ENCODE results near the gene USH1C. TPM values are rescaled to one million over a fixed set of nuclear protein-coding genes. Genes with fewer than 3 reads are reported as not detected.
A peak's percentile ranks its signal among the peaks of the same experiment; 100 is the strongest.

USH1C gene
- total RNA-seq, 1 donor, result not detected

- Histone ChIP-seq H3K4me1 (ENCODE audit: insufficient read depth, low read length) (no peaks in the 10 kb centered on the region), H3K4me2 (ENCODE audit: insufficient read depth, low read length) (no peak overlapping the region), H3K4me3 (ENCODE audit: insufficient read depth, low read length) (no peak overlapping the region), H3K79me2 (ENCODE audit: insufficient read depth, low read length) (no peaks in the 10 kb centered on the region), H4K20me1 (ENCODE audit: insufficient read depth, low read length) (no peaks in the 10 kb centered on the region), H3K27me3 (ENCODE audit: insufficient read depth, low read length) (peaks cover 47% of the 10 kb centered on the region), H3K36me3 (ENCODE audit: insufficient read depth, low read length) (no peaks in the 10 kb centered on the region), H3K27ac (ENCODE audit: low read depth, low read length) (no peak overlapping the region), H3K9me3 (ENCODE audit: low read depth, low read length) (no peaks in the 10 kb centered on the region), H2AFZ (ENCODE audit: low read length) (no peak overlapping the region)
- no peak for TF ChIP-seq CTCF (IDR thresholded peaks at IDR 0.05; ENCODE audit: extremely low read depth, low read depth, low read length)
- peak; percentile 68 for DNase-seq (ENCODE audit: insufficient read length, low spot score, missing footprints)
Measured at GRCh38 chr11:17531071-17531600, 13.1 kb downstream of the USH1C start.

- Histone ChIP-seq H3K9me3 (ENCODE audit: low read depth, low read length) (no peaks in the 10 kb centered on the region), H3K4me3 (ENCODE audit: insufficient read depth, low read length) (no peak overlapping the region), H3K4me2 (ENCODE audit: insufficient read depth, low read length) (no peak overlapping the region), H3K27me3 (ENCODE audit: insufficient read depth, low read length) (peaks cover 38% of the 10 kb centered on the region), H2AFZ (ENCODE audit: low read length) (no peak overlapping the region), H3K36me3 (ENCODE audit: insufficient read depth, low read length) (no peaks in the 10 kb centered on the region), H3K79me2 (ENCODE audit: insufficient read depth, low read length) (no peaks in the 10 kb centered on the region), H3K4me1 (ENCODE audit: insufficient read depth, low read length) (no peaks in the 10 kb centered on the region), H3K27ac (ENCODE audit: low read depth, low read length) (no peak overlapping the region), H4K20me1 (ENCODE audit: insufficient read depth, low read length) (no peaks in the 10 kb centered on the region)
- peak; percentile 83 for DNase-seq (ENCODE audit: insufficient read length, low spot score, missing footprints)
- no peak for TF ChIP-seq CTCF (IDR thresholded peaks at IDR 0.05; ENCODE audit: extremely low read depth, low read depth, low read length)
Measured at GRCh38 chr11:17529844-17530185, 14.4 kb downstream of the USH1C start.

GRCh38 chr11:17528906-17529843, 15.0 kb downstream of the USH1C start:
- no peaks in the 10 kb centered on the region for H4K20me1 ChIP-seq (ENCODE audit: insufficient read depth, low read length)
- H3K4me2 ChIP-seq (ENCODE audit: insufficient read depth, low read length), result no peak overlapping the region
- H3K36me3 ChIP-seq (ENCODE audit: insufficient read depth, low read length), result no peaks in the 10 kb centered on the region
- H2AFZ ChIP-seq (ENCODE audit: low read length), result no peak overlapping the region
- no peaks in the 10 kb centered on the region for H3K79me2 ChIP-seq (ENCODE audit: insufficient read depth, low read length)
- H3K9me3 ChIP-seq (ENCODE audit: low read depth, low read length), result no peaks in the 10 kb centered on the region
- DNase-seq (ENCODE audit: insufficient read length, low spot score, missing footprints), result peak; percentile 65
- no peaks in the 10 kb centered on the region for H3K4me1 ChIP-seq (ENCODE audit: insufficient read depth, low read length)
- H3K27me3 ChIP-seq (ENCODE audit: insufficient read depth, low read length), result peaks cover 38% of the 10 kb centered on the region
- no peak for TF ChIP-seq CTCF (IDR thresholded peaks at IDR 0.05; ENCODE audit: extremely low read depth, low read depth, low read length)
- H3K27ac ChIP-seq (ENCODE audit: low read depth, low read length), result no peak overlapping the region
- H3K4me3 ChIP-seq (ENCODE audit: insufficient read depth, low read length), result no peak overlapping the region

- Histone ChIP-seq H3K4me1 (ENCODE audit: insufficient read depth, low read length) (no peaks in the 10 kb centered on the region), H4K20me1 (ENCODE audit: insufficient read depth, low read length) (no peaks in the 10 kb centered on the region), H3K27ac (ENCODE audit: low read depth, low read length) (no peak overlapping the region), H3K27me3 (ENCODE audit: insufficient read depth, low read length) (peaks cover 34% of the 10 kb centered on the region), H3K9me3 (ENCODE audit: low read depth, low read length) (no peaks in the 10 kb centered on the region), H3K4me2 (ENCODE audit: insufficient read depth, low read length) (no peak overlapping the region), H3K79me2 (ENCODE audit: insufficient read depth, low read length) (no peaks in the 10 kb centered on the region), H2AFZ (ENCODE audit: low read length) (no peak overlapping the region), H3K4me3 (ENCODE audit: insufficient read depth, low read length) (no peak overlapping the region), H3K36me3 (ENCODE audit: insufficient read depth, low read length) (no peaks in the 10 kb centered on the region)
- DNase-seq (ENCODE audit: insufficient read length, low spot score, missing footprints), result peak; percentile 96
- TF ChIP-seq CTCF (IDR thresholded peaks at IDR 0.05; ENCODE audit: extremely low read depth, low read depth, low read length), result peak; percentile 86
Measured at GRCh38 chr11:17528181-17528691, 16.0 kb downstream of the USH1C start.
